Uterus (tissue), 4 donors: Measurements from ENCODE around the gene CHN2. TPM values are rescaled to one million over a fixed set of nuclear protein-coding genes. Genes with fewer than 3 reads are reported as not detected.
A peak's percentile ranks its signal among the peaks of the same experiment; 100 is the strongest.

Source experiments
- DNase-seq, 2 donors: peaks; one replicate each; pipeline ENCODE4 v3.0.0-alpha.2; 2019 to 2020
- H3K27ac ChIP-seq, 2 donors: fragments of 200-600 bp; sonication (generic); 1 replicate in 1 of 2; 2 replicates in 1 of 2; pipeline ENCODE4 v1.5.1; 2016 to 2018
- H3K27me3 ChIP-seq, 2 donors: fragments of 200-600 bp; sonication (generic); one replicate each; pipeline ENCODE4 v1.5.1; 2018 to 2019; ENCODE audit warnings: control low read depth in 1 of 2
- H3K36me3 ChIP-seq, 2 donors: fragments of 200-600 bp; sonication (generic); one replicate each; pipeline ENCODE4 v1.5.1; 2019; ENCODE audit warnings: control low read depth in 1 of 2
- H3K4me1 ChIP-seq, 2 donors: fragments of 200-600 bp; sonication (generic); one replicate each; pipeline ENCODE4 v1.5.1; 2018 to 2019; ENCODE audit warnings: control low read depth in 1 of 2
- H3K4me3 ChIP-seq, 2 donors: fragments of 200-600 bp; sonication (generic); 1 replicate in 1 of 2; 2 replicates in 1 of 2; pipeline ENCODE4 v1.5.1; 2018 to 2019; ENCODE audit warnings: mild to moderate bottlenecking in 1 of 2
- H3K9me3 ChIP-seq, 2 donors: fragments of 200-600 bp; sonication (generic); one replicate each; pipeline ENCODE4 v1.5.1; 2019; ENCODE audit warnings: control low read depth in 1 of 2
- CTCF ChIP-seq, 4 experiments: fragments of 200-600 bp in 2 of 4; fragments of 450-650 bp in 2 of 4; sonication (generic) in 2 of 4; IDR thresholded peaks; one replicate each; pipeline ENCODE4 v1.5.1; 2016 to 2019; ENCODE audit warnings: antibody characterized with exemption in 4 of 4, mild to moderate bottlenecking in 2 of 4, moderate library complexity in 1 of 4
- POLR2A ChIP-seq, 2 donors: fragments of 450-650 bp; IDR thresholded peaks; one replicate each; pipeline ENCODE4 v1.6.1; 2016; ENCODE audit warnings: antibody characterized with exemption in 2 of 2, mild to moderate bottlenecking in 1 of 2, moderate library complexity in 1 of 2
- intact Hi-C: fragments of 100-400 bp; cut with DNase I; formaldehyde crosslinking; loops from one replicate; pipeline ENCODE4 v1.15.1; 2023; ENCODE audit warnings: low total_unique reads
- total RNA-seq, 4 donors: library from RNA; depleted of rRNA in 3 of 4; stranded (reverse); fragments of >200 nt in 3 of 4; gene quantifications; one replicate each; pipeline versions ENCODE4 v1.1.0 to v1.2.4, GENCODE V29; 2014 to 2023
- donor health status: DM: yes; HTN: yes; CAD: no.

The CHN2 gene
- total RNA-seq, 4 donors from 2014 or later, result 9.8 to 22.9 (median 18.3) TPM

- no peak overlapping the region for H3K27ac ChIP-seq
Observed at GRCh38 chr7:29478226-29478625, 283.7 kb downstream of the CHN2 start.

GRCh38 chr7:29478687-29479240 is 284.2 kb downstream of the CHN2 start:
- intact Hi-C loops, result no loop called here
- no peak for TF ChIP-seq CTCF (IDR thresholded peaks at IDR 0.05)
- TF ChIP-seq POLR2A (IDR thresholded peaks at IDR 0.05), result no peak
- no peaks in the 10 kb centered on the region for H3K4me1 ChIP-seq
- no peaks in the 10 kb centered on the region for H3K27me3 ChIP-seq
- no peaks in the 10 kb centered on the region for H3K9me3 ChIP-seq
- no peaks in the 10 kb centered on the region for H3K36me3 ChIP-seq
- DNase-seq, result no peak
- H3K4me3 ChIP-seq, result no peak overlapping the region
- H3K27ac ChIP-seq, result peak overlapping the region; percentile 72 to 81

More at GRCh38 chr7:29478226-29478625, 283.7 kb downstream of the CHN2 start:
- Histone ChIP-seq H3K9me3 (no peaks in the 10 kb centered on the region), H3K27me3 (no peaks in the 10 kb centered on the region), H3K36me3 (no peaks in the 10 kb centered on the region), H3K4me1 (no peaks in the 10 kb centered on the region), H3K4me3 (no peak overlapping the region)
- TF ChIP-seq CTCF (IDR thresholded peaks at IDR 0.05) (no peak), POLR2A (IDR thresholded peaks at IDR 0.05) (no peak)
- intact Hi-C loops, result no loop called here
- DNase-seq, result no peak

GRCh38 chr7:29479301-29480200 is 285.0 kb downstream of the CHN2 start:
- peak; percentile 36 to 54 for DNase-seq
- Histone ChIP-seq H3K27me3 (no peaks in the 10 kb centered on the region), H3K36me3 (no peaks in the 10 kb centered on the region), H3K4me3 (peak overlapping the region in 1 of 2 donors; percentile 20), H3K4me1 (no peaks in the 10 kb centered on the region), H3K9me3 (no peaks in the 10 kb centered on the region), H3K27ac (peak overlapping the region; percentile 72 to 81)
- no peak for TF ChIP-seq POLR2A (IDR thresholded peaks at IDR 0.05)
- TF ChIP-seq CTCF (IDR thresholded peaks at IDR 0.05), result no peak
- intact Hi-C loops, result no loop called here

GRCh38 chr7:29480451-29480850 is 285.9 kb downstream of the CHN2 start:
- Histone ChIP-seq H3K36me3 (no peaks in the 10 kb centered on the region), H3K4me1 (no peaks in the 10 kb centered on the region), H3K4me3 (peak overlapping the region in 1 of 2 donors; percentile 20), H3K27ac (peak overlapping the region; percentile 72 to 81), H3K9me3 (no peaks in the 10 kb centered on the region), H3K27me3 (no peaks in the 10 kb centered on the region)
- TF ChIP-seq CTCF (IDR thresholded peaks at IDR 0.05) (no peak), POLR2A (IDR thresholded peaks at IDR 0.05) (no peak)
- intact Hi-C loops, result no loop called here
- DNase-seq, result peak; percentile 52 to 74
